Measurements from ENCODE around the gene BCL11B.

Gene BCL11B

GRCh38 chr14:99177046-99177655 lies 94.8 kb downstream of the BCL11B start:
- DNase-seq, result no peak

GRCh38 chr14:99176156-99176945 lies 95.6 kb downstream of the BCL11B start:
- DNase-seq, result no peak

- no peak for DNase-seq
Observed at GRCh38 chr14:99175331-99176155, 96.5 kb downstream of the BCL11B start.

- DNase-seq, result no peak
Observed at GRCh38 chr14:99174770-99175319, 97.2 kb downstream of the BCL11B start.

GRCh38 chr14:99174081-99174769 lies 97.8 kb downstream of the BCL11B start:
- DNase-seq, result no peak

- DNase-seq, result no peak
Observed at GRCh38 chr14:99173506-99173905, 98.5 kb downstream of the BCL11B start.

- no peak for DNase-seq
Observed at GRCh38 chr14:99173086-99173485, 98.9 kb downstream of the BCL11B start.

GRCh38 chr14:99171396-99171795 lies 100.6 kb downstream of the BCL11B start:
- DNase-seq, result no peak

- no peak for DNase-seq
Observed at GRCh38 chr14:99169776-99170356, 102.1 kb downstream of the BCL11B start.

GRCh38 chr14:99168330-99168729 lies 103.7 kb downstream of the BCL11B start:
- no peak for DNase-seq

- DNase-seq, result no peak
Observed at GRCh38 chr14:99166506-99166905, 105.5 kb downstream of the BCL11B start.

GRCh38 chr14:99164712-99165111 lies 107.3 kb downstream of the BCL11B start:
- DNase-seq, result no peak

GRCh38 chr14:99163446-99163845 lies 108.6 kb downstream of the BCL11B start:
- no peak for DNase-seq

GRCh38 chr14:99159341-99160340 lies 112.4 kb downstream of the BCL11B start:
- DNase-seq, result no peak

GRCh38 chr14:99158646-99159165 lies 113.3 kb downstream of the BCL11B start:
- DNase-seq, result no peak

- no peak for DNase-seq
Observed at GRCh38 chr14:99158150-99158549, 113.8 kb downstream of the BCL11B start.

GRCh38 chr14:99157676-99158075 lies 114.3 kb downstream of the BCL11B start:
- DNase-seq, result no peak

- no peak for DNase-seq
Observed at GRCh38 chr14:99157246-99157645, 114.8 kb downstream of the BCL11B start.

GRCh38 chr14:99156814-99157213 lies 115.2 kb downstream of the BCL11B start:
- DNase-seq, result no peak

- no peak for DNase-seq
Observed at GRCh38 chr14:99156090-99156425, 115.9 kb downstream of the BCL11B start.
